Stimulated activated CD4-positive, alpha-beta T cell treated with anti-CD3 and anti-CD28 coated beads, Interleukin-15, amount 100 ng/mL, for 1 hour (primary cell): ENCODE data around the gene BLOC1S5.
"Not testable (repeated sequence)": the region's sequence is repeated elsewhere in the genome, so short reads cannot be mapped to it uniquely, and the experiment has no call there.

Source experiments
- DNase-seq, 2 donors: peaks; one replicate each; pipeline ENCODE4 v3.0.0-alpha.2; 2020; ENCODE audit warnings: low read depth in 1 of 2, low spot score in 1 of 2

BLOC1S5 gene

GRCh38 chr6:8045769-8046168 is 18.4 kb downstream of the BLOC1S5 start:
- DNase-seq: not testable (repeated sequence)

DNA sequence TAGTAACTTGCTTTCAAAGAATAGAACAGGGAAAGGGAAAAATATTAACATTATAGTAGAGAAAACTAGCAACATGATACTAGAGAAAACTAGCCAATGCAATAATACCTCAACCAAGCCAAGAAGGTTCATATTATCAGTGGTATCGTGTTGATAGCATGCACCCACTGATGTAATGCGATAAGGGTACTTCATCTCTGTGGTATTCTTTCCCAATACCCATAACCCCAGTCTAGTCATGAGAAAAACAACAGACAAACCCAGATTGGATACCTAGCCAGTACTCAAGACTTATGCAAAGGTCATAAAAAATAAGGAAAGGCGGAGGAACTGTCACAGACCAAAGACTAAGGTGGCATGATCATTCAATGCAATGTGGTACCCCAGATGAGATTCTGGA is 21.0 kb downstream of the BLOC1S5 start:
- no peak for DNase-seq

GRCh38 chr6:8041913-8042583 is 22.1 kb downstream of the BLOC1S5 start:
- no peak for DNase-seq

DNA sequence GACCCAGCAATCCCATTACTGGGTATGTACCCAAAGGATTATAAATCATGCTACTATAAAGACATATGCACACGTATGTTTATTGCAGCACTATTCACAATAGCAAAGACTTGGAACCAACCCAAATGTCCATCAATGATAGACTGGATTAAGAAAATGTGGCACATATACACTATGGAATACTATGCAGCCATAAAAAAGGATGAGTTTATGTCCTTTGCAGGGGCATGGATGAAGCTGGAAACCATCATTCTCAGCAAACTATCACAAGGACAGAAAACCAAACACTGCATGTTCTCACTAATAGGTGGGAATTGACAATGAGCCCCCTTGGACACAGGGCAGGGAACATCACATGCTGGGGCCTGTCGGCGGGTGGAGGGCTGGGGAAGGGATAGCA is 30.1 kb downstream of the BLOC1S5 start:
- DNase-seq: not testable (repeated sequence)

DNA sequence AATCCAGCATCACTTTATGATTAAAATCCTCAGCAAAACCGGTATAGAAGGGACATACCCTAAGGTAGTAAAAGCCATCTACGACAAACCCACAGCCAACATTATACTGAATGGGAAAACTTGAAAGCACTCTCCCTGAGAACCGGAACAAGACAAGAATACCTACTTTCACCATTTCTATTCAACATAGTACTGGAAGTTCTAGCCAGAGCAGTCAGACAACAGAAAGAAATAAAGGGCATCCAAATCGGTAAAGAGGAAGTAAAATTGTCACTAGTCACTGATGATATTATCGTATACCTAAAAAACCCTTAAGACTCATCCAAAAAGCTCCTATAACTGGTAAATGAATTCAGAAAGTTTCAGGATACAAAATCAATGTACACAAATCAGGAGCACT is 33.3 kb downstream of the BLOC1S5 start:
- DNase-seq: no peak

GRCh38 chr6:8029243-8029870 is 34.8 kb downstream of the BLOC1S5 start:
- no peak for DNase-seq

DNA sequence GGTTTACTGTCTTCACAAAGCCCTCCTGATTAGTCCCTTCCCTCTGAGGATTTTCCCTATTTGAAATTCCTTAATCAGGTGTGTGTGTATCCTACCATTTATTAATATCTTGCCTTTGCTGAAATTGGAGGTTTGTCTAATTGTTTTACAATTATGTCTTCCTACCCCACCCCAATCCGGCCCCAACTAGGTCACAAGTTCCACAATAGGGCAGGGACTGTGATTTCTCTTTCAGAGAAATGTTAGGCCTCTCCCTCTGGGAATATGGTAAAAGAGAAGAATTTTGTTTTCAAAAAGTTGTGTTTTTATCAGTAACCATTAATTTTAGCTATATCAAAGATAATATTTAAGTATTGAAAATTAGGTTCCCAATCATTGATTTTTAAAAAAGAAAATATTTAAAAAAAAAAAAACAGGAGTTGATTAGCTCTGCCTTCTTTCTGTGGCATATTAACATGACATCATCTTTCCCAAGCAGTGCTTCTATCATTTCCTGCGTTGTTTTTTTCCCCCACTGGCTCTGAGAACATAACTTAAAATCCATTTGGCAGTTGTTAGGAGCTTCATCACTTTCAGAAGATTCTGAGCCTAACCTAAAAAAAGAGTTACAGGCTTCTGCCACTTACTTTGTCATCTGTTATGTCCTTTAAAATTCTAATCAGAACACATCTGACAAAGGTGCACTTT is 36.1 kb downstream of the BLOC1S5 start:
- DNase-seq: no peak

DNA sequence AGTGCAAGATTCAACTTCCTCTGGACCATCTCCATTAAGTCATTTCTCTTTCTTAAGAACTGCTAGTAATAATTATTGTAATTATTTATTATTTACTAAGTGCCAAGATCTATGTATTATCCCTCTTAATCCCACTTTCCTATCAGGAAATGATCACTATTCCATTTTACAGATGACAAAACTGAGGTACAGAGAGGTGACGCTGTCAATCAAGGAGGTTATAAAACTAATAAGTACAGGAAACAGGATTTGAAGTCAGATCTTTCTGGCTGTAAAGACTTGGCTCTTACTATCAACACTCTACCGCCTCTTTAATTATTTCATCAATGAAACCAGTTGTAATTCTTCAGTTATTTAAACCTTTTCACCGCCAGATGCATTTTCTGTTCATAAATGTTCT is 37.4 kb downstream of the BLOC1S5 start:
- DNase-seq: no peak

GRCh38 chr6:8025191-8025590 is 39.0 kb downstream of the BLOC1S5 start:
- DNase-seq: no peak

DNA sequence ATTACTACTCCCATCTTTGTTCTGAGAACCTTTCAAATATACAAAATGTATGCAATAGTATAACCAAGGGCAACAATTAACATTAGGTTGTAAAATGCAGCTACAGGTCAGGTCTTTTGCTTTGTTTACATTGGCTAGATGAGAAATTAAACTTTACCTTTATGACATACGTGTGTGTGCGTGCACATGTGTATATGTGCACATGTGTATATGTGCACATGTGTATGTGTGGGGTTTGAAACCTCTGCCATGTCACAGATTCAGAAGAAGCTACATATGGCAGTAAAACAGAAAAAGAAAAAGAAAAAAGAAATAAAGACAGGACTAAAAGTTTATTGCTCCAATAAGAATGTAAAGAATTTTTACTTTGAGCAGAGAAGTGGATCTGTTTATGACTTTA is 40.6 kb downstream of the BLOC1S5 start:
- DNase-seq: no peak

DNA sequence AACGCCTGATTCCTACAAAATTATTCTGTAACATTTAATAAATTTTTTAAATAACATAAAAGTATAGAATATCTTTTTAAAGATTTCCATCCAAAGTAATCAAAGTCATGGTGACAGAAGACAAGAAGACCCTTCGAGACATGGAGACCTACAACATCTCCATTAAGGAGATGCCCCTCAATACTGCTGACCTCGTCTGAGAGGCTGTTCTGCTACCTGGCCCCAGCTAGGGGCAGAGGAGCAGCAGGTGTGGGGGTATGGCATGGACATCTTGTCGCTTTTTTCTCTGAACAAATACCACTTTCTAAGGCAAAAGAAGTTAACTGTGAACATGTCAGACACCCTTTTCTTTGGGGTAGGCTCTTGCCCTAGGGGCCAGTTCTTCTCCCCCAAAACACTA is 44.1 kb downstream of the BLOC1S5 start:
- DNase-seq: no peak

GRCh38 chr6:8017705-8018104 is 46.5 kb downstream of the BLOC1S5 start:
- DNase-seq: no peak

- DNase-seq: no peak
These were observed 46.9 kb downstream of the BLOC1S5 start for GRCh38 chr6:8017276-8017701.

DNA sequence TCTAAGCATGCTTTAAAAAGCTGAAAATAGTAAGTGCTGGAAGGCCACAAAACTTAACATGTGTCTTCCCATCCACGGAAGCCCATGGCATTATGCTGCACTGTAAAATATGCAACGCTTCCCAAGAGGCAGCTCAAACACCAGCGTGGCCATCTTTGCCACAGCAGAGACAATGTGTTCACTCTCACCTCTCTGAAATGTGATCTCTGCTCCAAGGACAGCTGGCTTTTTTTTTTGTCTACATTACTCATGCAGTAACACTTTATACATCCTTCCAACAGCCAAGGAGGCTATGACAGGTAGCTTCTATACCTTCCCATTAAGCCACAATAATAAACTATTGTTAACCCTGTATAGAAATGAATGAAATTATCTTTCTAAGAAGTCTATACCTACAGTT is 49.2 kb downstream of the BLOC1S5 start:
- DNase-seq: no peak

DNA sequence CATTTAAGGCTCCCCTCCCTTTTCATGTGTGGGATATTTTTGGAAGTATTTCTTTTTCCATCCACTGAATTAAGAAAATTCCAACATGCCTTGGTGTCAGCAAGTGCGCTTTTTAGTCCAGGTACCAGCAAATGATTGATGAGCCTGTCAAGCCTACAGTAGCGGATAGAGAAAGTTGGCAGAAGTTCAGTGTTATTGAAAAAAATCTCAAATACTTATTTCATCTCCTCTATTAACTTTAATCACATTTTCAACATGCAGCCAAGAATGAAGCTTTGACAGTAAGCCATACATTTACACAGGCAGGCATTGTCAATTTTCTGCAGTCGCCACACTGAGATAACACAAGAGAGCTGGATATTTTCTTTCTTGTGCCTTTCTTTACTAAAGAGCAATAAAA is 50.4 kb downstream of the BLOC1S5 start:
- no peak for DNase-seq

DNA sequence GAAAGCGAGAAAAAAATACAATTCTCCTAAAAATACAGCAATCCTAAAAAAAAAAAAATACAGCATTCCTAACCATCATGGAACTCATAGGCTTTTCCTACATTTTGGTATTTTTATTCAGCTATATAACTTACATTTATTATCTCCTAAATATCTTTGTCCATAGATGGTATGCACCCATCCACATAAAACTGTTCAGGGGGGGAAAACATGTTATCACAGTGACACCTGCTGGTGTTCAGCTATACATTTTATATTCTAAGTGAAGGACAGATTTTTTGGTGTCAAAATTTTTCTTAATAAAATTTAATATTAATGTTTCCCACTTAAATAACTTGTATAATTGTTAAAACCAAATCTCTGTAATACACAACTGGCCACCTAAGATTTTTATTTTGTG is 58.0 kb downstream of the BLOC1S5 start:
- DNase-seq: no peak

GRCh38 chr6:8005136-8005535 is 59.1 kb downstream of the BLOC1S5 start:
- no peak for DNase-seq

- no peak for DNase-seq
These were observed 63.6 kb downstream of the BLOC1S5 start for GRCh38 chr6:8000636-8001035.

DNA sequence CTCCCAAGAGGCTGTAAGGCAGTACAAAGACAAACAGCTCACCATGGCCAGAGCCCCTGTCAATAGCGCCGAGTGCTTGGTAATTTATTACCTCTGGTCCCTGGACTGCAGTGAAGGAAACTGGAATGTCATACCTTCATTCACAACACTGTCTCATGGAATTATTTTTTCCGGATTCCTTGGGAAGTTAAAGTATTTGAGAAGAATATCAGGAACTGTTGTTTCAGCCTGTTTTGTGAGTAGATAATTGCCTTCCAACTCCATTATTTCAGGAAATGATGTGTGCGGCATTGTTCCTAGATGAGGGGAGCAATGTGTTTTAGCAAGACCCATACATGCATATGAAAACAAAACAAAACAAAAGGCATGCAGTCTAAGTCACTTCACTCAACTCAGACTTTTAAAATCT is 64.0 kb downstream of the BLOC1S5 start:
- DNase-seq: no peak

DNA sequence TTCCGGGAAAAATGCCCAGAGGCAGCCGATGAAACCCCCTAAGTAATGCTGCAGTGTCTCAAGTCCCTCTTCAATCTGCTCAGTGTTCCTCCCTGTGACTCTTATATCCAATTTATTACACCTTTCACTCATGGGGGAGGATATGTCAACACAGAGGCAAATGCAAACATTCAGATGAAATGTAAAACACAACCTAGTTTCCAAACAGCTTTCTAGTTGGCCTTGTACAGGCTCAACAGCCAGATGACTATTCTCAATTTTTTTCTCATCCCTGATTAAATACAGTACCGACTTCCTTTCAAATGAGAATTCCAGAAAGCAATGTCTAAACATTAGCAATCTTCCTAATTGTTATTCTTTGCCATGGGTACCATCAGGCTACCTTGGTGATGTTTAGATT is 65.0 kb downstream of the BLOC1S5 start:
- no peak for DNase-seq

- DNase-seq: no peak
These were observed 66.0 kb downstream of the BLOC1S5 start for GRCh38 chr6:7998103-7998725.

GRCh38 chr6:7997286-7997685 is 66.9 kb downstream of the BLOC1S5 start:
- no peak for DNase-seq
